Measurements from ENCODE around the gene CASZ1.

- no peak for TF ChIP-seq POLR2AphosphoS5 (IDR thresholded peaks at IDR 0.05; ENCODE audit: low read depth, low read length)
- TF ChIP-seq PAX5 (IDR thresholded peaks at IDR 0.05; ENCODE audit: insufficient read depth, low read length, severe bottlenecking) = no peak
- TF ChIP-seq POLR2A (IDR thresholded peaks at IDR 0.05; ENCODE audit: low read depth, low read length) = no peak
- TF ChIP-seq POU2F2 (IDR thresholded peaks at IDR 0.05; ENCODE audit: low read depth, low read length) = no peak
- no peak for TF ChIP-seq TAF1 (IDR thresholded peaks at IDR 0.05; ENCODE audit: low read depth, low read length)
These were observed 65.5 kb downstream of the CASZ1 start for GRCh38 chr1:10730985-10731384.
